ENCODE data around the gene ZNF766. TPM values are rescaled to one million over a fixed set of nuclear protein-coding genes. Genes with fewer than 3 reads are reported as not detected.
A peak's percentile ranks its signal among the peaks of the same experiment; 100 is the strongest.

The ZNF766 gene
- total RNA-seq, 2 experiments from 2014 or later = 15.8 to 17.1 TPM

- DNase-seq (ENCODE audit: low spot score) = peak; percentile 88
- ChIA-PET POLR2A (no interaction called here), CTCF (ENCODE audit: unreplicated experiment) (no interaction called here)
- no peaks in the 10 kb centered on the region for H4K20me1 ChIP-seq (ENCODE audit: insufficient read depth, low read length)
- H3K9me2 ChIP-seq (ENCODE audit: insufficient read depth, low read length) = no peaks in the 10 kb centered on the region
- H3K79me2 ChIP-seq (ENCODE audit: insufficient read depth, low read depth, low read length) = peaks cover 22% of the 10 kb centered on the region
- no peak for TF ChIP-seq EZH2phosphoT487 (IDR thresholded peaks at IDR 0.05; ENCODE audit: borderline replicate concordance, low read depth, low read length)
- TF ChIP-seq CTCF (conservative IDR thresholded peaks at IDR 0.05; ENCODE audit: low read length) = no peak
- peaks cover 14% of the 10 kb centered on the region; the same call in 1 of the 2 replicates for H3K9me3 ChIP-seq (ENCODE audit: low read length)
- peak within 1 kb of the TSS; percentile 63 for H3K27ac ChIP-seq (ENCODE audit: low read depth, low read length, poor library complexity, severe bottlenecking)
- peak within 1 kb of the TSS; percentile 92 for H3K4me2 ChIP-seq (ENCODE audit: low read length)
- peak within 1 kb of the TSS; percentile 93 for H3K4me3 ChIP-seq (ENCODE audit: low read depth, low read length, poor library complexity, severe bottlenecking)
- peaks cover 12% of the 10 kb centered on the region for H3K4me1 ChIP-seq (ENCODE audit: insufficient read depth, low read length, poor library complexity, severe bottlenecking)
- H3K36me3 ChIP-seq (ENCODE audit: insufficient read depth, low read length) = peaks cover 50% of the 10 kb centered on the region
- intact Hi-C loops (cut with micrococcal nuclease; ENCODE audit: unreplicated experiment) = loop anchor here (2.0 kb wide), 1 partner anchor 268 kb away; the partner anchor contains the start of gene ZNF614
- BruUV-seq (replicated peaks) = TSS peak; percentile 74
- peak within 1 kb of the TSS; percentile 64; the same call in 1 of the 2 replicates for H2AFZ ChIP-seq (ENCODE audit: low read length)
Observed at GRCh38 chr19:52296773-52297600, 27.6 kb downstream of the ZNF766 start, which contains the start of gene ZNF480. TSS of gene ZNF480 (plus strand) at chr19:52297169. CDS start at chr19:52300413, 3,244 bp downstream.

DNA sequence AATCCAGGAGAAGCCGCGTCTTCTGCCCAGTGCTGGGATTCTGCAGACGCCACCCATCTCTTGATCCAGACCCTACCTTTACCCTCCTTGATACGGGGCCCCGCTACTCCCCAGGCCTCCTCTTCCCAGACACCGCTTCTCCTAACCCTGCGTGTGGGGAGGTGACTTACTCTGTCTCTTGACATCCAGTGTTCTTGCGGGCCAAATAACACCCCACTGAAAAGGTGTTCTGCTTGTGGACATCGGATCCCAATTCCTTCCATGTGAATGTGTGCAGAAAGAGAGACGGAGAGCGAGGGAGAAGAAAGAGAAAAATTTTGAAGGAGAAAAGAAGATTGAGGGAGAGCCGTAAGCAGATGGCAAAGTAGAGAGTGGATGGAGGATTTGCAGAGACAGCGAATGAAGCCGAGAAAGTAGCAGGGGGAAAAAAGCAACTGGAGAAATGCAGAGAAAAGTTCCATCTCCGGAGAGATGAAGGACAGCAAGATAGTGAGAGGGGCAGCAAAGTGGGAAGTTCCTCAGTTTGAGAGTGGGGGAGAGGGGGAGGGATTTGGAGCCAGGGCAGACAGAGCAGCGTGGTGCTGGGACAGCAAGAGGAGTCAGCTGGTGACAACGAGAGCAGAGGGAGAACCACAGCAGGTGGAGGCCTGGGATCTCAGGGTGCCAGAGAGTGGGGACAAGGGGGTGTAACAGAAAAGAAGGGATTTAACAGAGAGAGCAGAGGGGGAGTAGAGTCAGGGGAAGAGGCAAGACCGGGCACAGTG lies 28.4 kb downstream of the ZNF766 start:
- Histone ChIP-seq H3K4me3 (ENCODE audit: low read depth, low read length, poor library complexity, severe bottlenecking) (peak overlapping the region; percentile 93), H3K79me2 (ENCODE audit: insufficient read depth, low read depth, low read length) (peaks cover 22% of the 10 kb centered on the region), H3K4me2 (ENCODE audit: low read length) (peak overlapping the region; percentile 84), H3K27ac (ENCODE audit: low read depth, low read length, poor library complexity, severe bottlenecking) (peak overlapping the region; percentile 63), H3K4me1 (ENCODE audit: insufficient read depth, low read length, poor library complexity, severe bottlenecking) (peaks cover 12% of the 10 kb centered on the region), H3K9me2 (ENCODE audit: insufficient read depth, low read length) (no peaks in the 10 kb centered on the region), H4K20me1 (ENCODE audit: insufficient read depth, low read length) (no peaks in the 10 kb centered on the region), H3K9me3 (ENCODE audit: low read length) (peaks cover 20% of the 10 kb centered on the region; the same call in 1 of the 2 replicates), H3K36me3 (ENCODE audit: insufficient read depth, low read length) (peaks cover 51% of the 10 kb centered on the region), H2AFZ (ENCODE audit: low read length) (peak overlapping the region; percentile 61; the same call in 1 of the 2 replicates)
- CTCF ChIA-PET (ENCODE audit: unreplicated experiment) = no interaction called here
- BruUV-seq (replicated peaks) = no TSS peak
- no peak for DNase-seq (ENCODE audit: low spot score)
- intact Hi-C loops (cut with micrococcal nuclease; ENCODE audit: unreplicated experiment) = loop anchor here (2.0 kb wide), 1 partner anchor 269 kb away; the partner anchor contains the start of gene ZNF614
- TF ChIP-seq EZH2phosphoT487 (IDR thresholded peaks at IDR 0.05; ENCODE audit: borderline replicate concordance, low read depth, low read length) = no peak
- no peak for TF ChIP-seq CTCF (conservative IDR thresholded peaks at IDR 0.05; ENCODE audit: low read length)
- POLR2A ChIA-PET = no interaction called here
